Epidermal melanocyte (primary cell): ENCODE results near the gene TANGO6.

ENCODE experiments used
- DNase-seq: peaks from one replicate; pipeline ENCODE4 v3.0.0; 2011; ENCODE audit warnings: low spot score; ENCODE audit not compliant: insufficient read length

Gene TANGO6

GRCh38 chr16:69133373-69133954 is 290.1 kb downstream of the TANGO6 start:
- DNase-seq = no peak
